ENCODE data around the gene PHF12.
"Not testable (repeated sequence)": the region's sequence is repeated elsewhere in the genome, so short reads cannot be mapped to it uniquely, and the experiment has no call there.

PHF12 gene

DNA sequence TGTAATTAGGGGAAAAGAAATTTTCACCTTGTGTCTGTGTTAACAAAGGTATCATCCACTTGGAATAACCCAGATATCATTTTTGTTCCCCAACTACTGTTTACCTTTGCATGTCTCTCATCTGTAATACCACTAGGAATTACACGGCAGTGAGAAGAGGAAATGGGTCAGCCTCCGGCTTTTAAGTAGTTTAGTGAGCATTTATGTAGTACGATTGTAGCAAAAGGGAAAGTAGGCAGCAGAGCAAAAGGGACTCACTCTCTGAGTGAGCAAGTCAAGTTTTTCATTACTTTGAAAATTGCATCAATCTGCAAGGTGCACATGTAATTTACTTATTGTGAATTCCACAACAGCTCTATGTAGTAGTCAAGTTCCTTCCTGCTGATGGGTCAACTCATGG, 11.2 kb downstream of the PHF12 start:
- Histone ChIP-seq H3K9ac (ENCODE audit: low read length) (no peak overlapping the region), H3K36me3 (ENCODE audit: control insufficient read depth, low read depth, low read length) (peaks cover 29% of the 10 kb centered on the region), H3K4me1 (ENCODE audit: control insufficient read depth, low read depth, low read length) (peaks cover 33% of the 10 kb centered on the region), H3K4me3 (ENCODE audit: low read length) (no peak overlapping the region), H3K27me3 (ENCODE audit: control insufficient read depth, insufficient read depth, low read length) (no peaks in the 10 kb centered on the region), H3K9me3 (ENCODE audit: control insufficient read depth, low read depth, low read length) (no peaks in the 10 kb centered on the region), H3K27ac (ENCODE audit: low read length) (no peak overlapping the region)

- Histone ChIP-seq H3K9ac (ENCODE audit: low read length) (no peak overlapping the region), H3K4me3 (ENCODE audit: low read length) (no peak overlapping the region), H3K36me3 (ENCODE audit: control insufficient read depth, low read depth, low read length) (peaks cover 22% of the 10 kb centered on the region), H3K9me3 (ENCODE audit: control insufficient read depth, low read depth, low read length) (no peaks in the 10 kb centered on the region), H3K27ac (ENCODE audit: low read length) (no peak overlapping the region), H3K27me3 (ENCODE audit: control insufficient read depth, insufficient read depth, low read length) (no peaks in the 10 kb centered on the region), H3K4me1 (ENCODE audit: control insufficient read depth, low read depth, low read length) (peaks cover 33% of the 10 kb centered on the region)
Measured at GRCh38 chr17:28938552-28938951, 12.8 kb downstream of the PHF12 start.

DNA sequence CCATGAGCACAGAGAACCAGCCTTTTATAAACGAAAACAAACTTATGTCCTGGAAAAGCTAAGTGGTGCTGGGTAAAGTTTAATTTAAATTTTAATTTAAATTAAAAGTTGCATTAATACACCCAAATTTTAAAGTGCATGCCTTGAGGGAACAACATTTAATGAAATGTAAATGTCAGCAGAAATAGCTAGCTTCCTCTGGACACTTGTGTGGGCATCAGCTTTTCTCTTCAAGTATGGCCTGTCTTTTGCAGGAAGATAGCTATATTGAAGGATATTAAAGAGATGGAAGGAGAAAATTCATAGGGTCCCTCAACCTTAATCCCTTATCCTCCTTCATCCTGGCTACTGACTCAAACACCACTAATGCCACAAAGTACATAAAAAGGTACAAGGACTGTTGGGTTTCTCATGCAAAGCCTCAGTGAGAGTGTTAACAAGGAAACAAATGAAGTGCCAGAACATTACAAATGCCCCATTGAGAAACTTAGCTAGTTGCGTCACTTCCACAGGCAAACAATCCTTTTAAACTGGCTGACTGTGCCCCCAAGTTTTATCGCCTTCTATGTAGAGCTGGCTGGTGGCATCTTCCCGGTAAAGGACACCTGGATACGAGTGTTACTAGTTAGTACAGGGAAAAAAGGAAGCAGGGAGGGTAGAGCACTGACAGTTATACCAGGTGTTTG, 14.1 kb downstream of the PHF12 start:
- Histone ChIP-seq H3K36me3 (ENCODE audit: control insufficient read depth, low read depth, low read length) (peaks cover 14% of the 10 kb centered on the region), H3K27me3 (ENCODE audit: control insufficient read depth, insufficient read depth, low read length) (no peaks in the 10 kb centered on the region), H3K4me3 (ENCODE audit: low read length) (no peak overlapping the region), H3K4me1 (ENCODE audit: control insufficient read depth, low read depth, low read length) (peaks cover 33% of the 10 kb centered on the region), H3K9me3 (ENCODE audit: control insufficient read depth, low read depth, low read length) (no peaks in the 10 kb centered on the region), H3K27ac (ENCODE audit: low read length) (no peak overlapping the region), H3K9ac (ENCODE audit: low read length) (no peak overlapping the region)

- no peak overlapping the region for H3K27ac ChIP-seq (ENCODE audit: low read length)
- no peak overlapping the region for H3K9ac ChIP-seq (ENCODE audit: low read length)
- H3K36me3 ChIP-seq (ENCODE audit: control insufficient read depth, low read depth, low read length) = peaks cover 12% of the 10 kb centered on the region
Measured at GRCh38 chr17:28935744-28936460, 15.4 kb downstream of the PHF12 start.

DNA sequence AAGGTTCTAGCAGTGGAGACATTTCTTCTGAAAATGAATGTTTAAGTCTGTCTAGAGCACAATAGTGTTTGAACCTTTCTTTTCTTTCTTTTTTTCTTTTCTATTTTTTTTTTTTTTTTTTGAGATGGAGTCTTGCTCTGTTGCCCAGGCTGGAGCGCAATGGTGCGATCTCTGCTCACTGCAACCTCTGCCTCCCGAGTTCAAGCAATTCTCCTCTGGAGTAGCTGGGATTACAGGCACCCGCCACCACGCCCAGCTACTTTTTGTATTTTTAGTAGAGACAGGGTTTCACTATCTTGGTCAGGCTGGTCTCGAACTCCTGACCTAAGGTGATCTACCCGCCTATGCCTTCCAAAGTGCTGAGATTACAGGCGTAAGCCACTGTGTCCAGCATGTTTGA, 16.8 kb downstream of the PHF12 start:
- Histone ChIP-seq H3K4me1 (ENCODE audit: control insufficient read depth, low read depth, low read length) (peaks cover 29% of the 10 kb centered on the region), H3K36me3 (ENCODE audit: control insufficient read depth, low read depth, low read length) (peaks cover 12% of the 10 kb centered on the region)
- not testable (repeated sequence) for H3K27ac ChIP-seq (ENCODE audit: low read length); H3K9ac ChIP-seq (ENCODE audit: low read length); H3K4me3 ChIP-seq (ENCODE audit: low read length); H3K9me3 ChIP-seq (ENCODE audit: control insufficient read depth, low read depth, low read length); H3K27me3 ChIP-seq (ENCODE audit: control insufficient read depth, insufficient read depth, low read length)

More at GRCh38 chr17:28935744-28936460, 15.4 kb downstream of the PHF12 start:
- Histone ChIP-seq H3K4me3 (ENCODE audit: low read length) (no peak overlapping the region), H3K27me3 (ENCODE audit: control insufficient read depth, insufficient read depth, low read length) (no peaks in the 10 kb centered on the region), H3K9me3 (ENCODE audit: control insufficient read depth, low read depth, low read length) (no peaks in the 10 kb centered on the region), H3K4me1 (ENCODE audit: control insufficient read depth, low read depth, low read length) (peaks cover 33% of the 10 kb centered on the region)

DNA sequence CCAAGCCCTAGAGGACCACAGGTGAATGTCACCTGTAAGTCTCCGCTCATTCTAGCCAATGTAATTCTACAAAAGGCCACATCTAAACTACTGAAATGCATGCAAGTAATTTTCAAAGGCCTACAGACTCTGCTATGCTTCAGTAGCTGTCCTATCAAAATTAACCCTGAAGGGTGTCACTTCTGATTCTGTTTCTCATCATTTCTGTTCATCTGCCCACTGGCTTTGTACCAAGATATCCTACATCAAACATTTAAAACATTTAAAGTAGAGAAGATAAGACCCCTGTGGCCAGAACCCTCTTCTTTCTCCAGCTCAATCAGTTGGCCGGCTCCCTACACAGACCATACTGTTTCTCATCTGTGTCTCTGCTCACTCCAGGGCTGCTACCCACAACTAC, 21.5 kb downstream of the PHF12 start:
- no peaks in the 10 kb centered on the region for H3K9me3 ChIP-seq (ENCODE audit: control insufficient read depth, low read depth, low read length)
- no peak overlapping the region for H3K4me3 ChIP-seq (ENCODE audit: low read length)
- peaks cover 18% of the 10 kb centered on the region for H3K36me3 ChIP-seq (ENCODE audit: control insufficient read depth, low read depth, low read length)
- no peaks in the 10 kb centered on the region for H3K4me1 ChIP-seq (ENCODE audit: control insufficient read depth, low read depth, low read length)
- no peak overlapping the region for H3K27ac ChIP-seq (ENCODE audit: low read length)
- no peaks in the 10 kb centered on the region for H3K27me3 ChIP-seq (ENCODE audit: control insufficient read depth, insufficient read depth, low read length)
- no peak overlapping the region for H3K9ac ChIP-seq (ENCODE audit: low read length)

- Histone ChIP-seq H3K9ac (ENCODE audit: low read length) (no peak overlapping the region), H3K27me3 (ENCODE audit: control insufficient read depth, insufficient read depth, low read length) (no peaks in the 10 kb centered on the region), H3K27ac (ENCODE audit: low read length) (no peak overlapping the region), H3K9me3 (ENCODE audit: control insufficient read depth, low read depth, low read length) (no peaks in the 10 kb centered on the region), H3K36me3 (ENCODE audit: control insufficient read depth, low read depth, low read length) (peaks cover 31% of the 10 kb centered on the region), H3K4me3 (ENCODE audit: low read length) (no peak overlapping the region), H3K4me1 (ENCODE audit: control insufficient read depth, low read depth, low read length) (no peaks in the 10 kb centered on the region)
Measured at GRCh38 chr17:28928061-28928460, 23.3 kb downstream of the PHF12 start.

DNA sequence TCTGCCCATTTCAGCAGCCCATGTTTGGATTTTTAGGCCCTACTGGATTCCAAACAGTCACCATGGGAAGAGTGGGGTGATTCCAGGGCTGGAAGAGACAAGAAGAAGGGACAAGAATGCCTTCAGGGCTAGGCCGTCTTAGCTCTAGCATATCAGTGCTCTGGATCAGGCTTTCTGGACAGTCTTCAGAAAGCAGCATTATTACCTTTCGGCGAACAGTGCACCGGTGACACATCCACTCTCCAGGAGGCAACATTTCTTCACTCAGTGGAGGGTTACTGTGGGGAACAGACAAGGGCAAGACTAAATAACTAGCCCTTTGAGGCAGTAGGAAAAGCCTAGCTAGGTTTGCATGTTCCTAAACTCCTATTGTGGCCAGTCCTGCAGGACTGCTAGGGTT, 24.5 kb downstream of the PHF12 start:
- Histone ChIP-seq H3K4me1 (ENCODE audit: control insufficient read depth, low read depth, low read length) (no peaks in the 10 kb centered on the region), H3K27ac (ENCODE audit: low read length) (no peak overlapping the region), H3K27me3 (ENCODE audit: control insufficient read depth, insufficient read depth, low read length) (no peaks in the 10 kb centered on the region), H3K4me3 (ENCODE audit: low read length) (no peak overlapping the region), H3K9me3 (ENCODE audit: control insufficient read depth, low read depth, low read length) (no peaks in the 10 kb centered on the region), H3K9ac (ENCODE audit: low read length) (no peak overlapping the region), H3K36me3 (ENCODE audit: control insufficient read depth, low read depth, low read length) (peaks cover 42% of the 10 kb centered on the region)

DNA sequence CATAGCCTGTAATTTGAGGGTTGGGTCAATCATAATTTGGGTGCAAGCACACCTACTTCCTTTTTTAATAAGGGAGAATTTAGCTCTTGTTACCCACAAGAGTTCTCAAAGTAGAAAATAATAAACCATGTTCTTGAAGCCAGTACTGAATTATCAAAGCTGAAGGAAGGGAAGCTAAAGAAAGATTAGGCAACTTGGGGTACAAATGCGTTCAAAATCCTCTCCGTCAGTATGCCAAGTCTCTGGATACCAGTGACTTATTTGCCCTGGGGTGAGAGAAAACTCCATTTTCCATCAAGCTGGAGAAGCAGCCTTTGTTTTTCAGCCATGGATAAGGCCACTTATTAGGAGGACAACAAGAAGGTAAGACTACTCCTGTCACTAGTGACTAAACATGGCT, 25.0 kb downstream of the PHF12 start:
- no peak overlapping the region for H3K27ac ChIP-seq (ENCODE audit: low read length)
- no peaks in the 10 kb centered on the region for H3K4me1 ChIP-seq (ENCODE audit: control insufficient read depth, low read depth, low read length)
- H3K9ac ChIP-seq (ENCODE audit: low read length) = no peak overlapping the region
- H3K27me3 ChIP-seq (ENCODE audit: control insufficient read depth, insufficient read depth, low read length) = no peaks in the 10 kb centered on the region
- peaks cover 46% of the 10 kb centered on the region for H3K36me3 ChIP-seq (ENCODE audit: control insufficient read depth, low read depth, low read length)
- H3K4me3 ChIP-seq (ENCODE audit: low read length) = no peak overlapping the region
- no peaks in the 10 kb centered on the region for H3K9me3 ChIP-seq (ENCODE audit: control insufficient read depth, low read depth, low read length)

DNA sequence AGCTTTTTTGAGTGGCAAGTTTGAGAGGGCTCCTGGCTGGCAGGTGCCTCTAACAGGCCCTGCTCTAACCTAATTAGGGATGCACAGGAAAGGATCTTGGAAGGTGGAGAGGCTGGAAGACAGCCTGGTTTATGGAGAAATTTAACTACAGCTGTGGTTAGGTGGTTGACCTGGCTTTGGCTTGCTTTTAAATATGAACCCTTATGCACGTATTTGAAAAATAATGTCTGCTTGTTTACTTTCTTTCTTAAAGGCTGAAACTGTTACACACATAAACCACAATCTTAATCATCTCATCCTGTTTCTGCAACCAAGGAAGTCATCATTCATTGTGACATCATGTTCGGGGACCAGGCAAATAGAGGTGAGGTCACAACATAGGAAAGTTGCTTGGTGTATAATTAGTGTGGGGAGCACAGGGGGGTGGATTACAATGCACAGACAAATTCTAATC, 25.4 kb downstream of the PHF12 start:
- H3K9ac ChIP-seq (ENCODE audit: low read length) = no peak overlapping the region
- no peak overlapping the region for H3K4me3 ChIP-seq (ENCODE audit: low read length)
- H3K4me1 ChIP-seq (ENCODE audit: control insufficient read depth, low read depth, low read length) = no peaks in the 10 kb centered on the region
- H3K9me3 ChIP-seq (ENCODE audit: control insufficient read depth, low read depth, low read length) = no peaks in the 10 kb centered on the region
- peaks cover 50% of the 10 kb centered on the region for H3K36me3 ChIP-seq (ENCODE audit: control insufficient read depth, low read depth, low read length)
- H3K27ac ChIP-seq (ENCODE audit: low read length) = no peak overlapping the region
- H3K27me3 ChIP-seq (ENCODE audit: control insufficient read depth, insufficient read depth, low read length) = no peaks in the 10 kb centered on the region

- H3K9me3 ChIP-seq (ENCODE audit: control insufficient read depth, low read depth, low read length) = no peaks in the 10 kb centered on the region
- H3K4me3 ChIP-seq (ENCODE audit: low read length) = no peak overlapping the region
- no peak overlapping the region for H3K9ac ChIP-seq (ENCODE audit: low read length)
- no peaks in the 10 kb centered on the region for H3K27me3 ChIP-seq (ENCODE audit: control insufficient read depth, insufficient read depth, low read length)
- H3K27ac ChIP-seq (ENCODE audit: low read length) = no peak overlapping the region
- H3K36me3 ChIP-seq (ENCODE audit: control insufficient read depth, low read depth, low read length) = peaks cover 87% of the 10 kb centered on the region
- H3K4me1 ChIP-seq (ENCODE audit: control insufficient read depth, low read depth, low read length) = no peaks in the 10 kb centered on the region
Measured at GRCh38 chr17:28920201-28920600, 31.1 kb downstream of the PHF12 start.

DNA sequence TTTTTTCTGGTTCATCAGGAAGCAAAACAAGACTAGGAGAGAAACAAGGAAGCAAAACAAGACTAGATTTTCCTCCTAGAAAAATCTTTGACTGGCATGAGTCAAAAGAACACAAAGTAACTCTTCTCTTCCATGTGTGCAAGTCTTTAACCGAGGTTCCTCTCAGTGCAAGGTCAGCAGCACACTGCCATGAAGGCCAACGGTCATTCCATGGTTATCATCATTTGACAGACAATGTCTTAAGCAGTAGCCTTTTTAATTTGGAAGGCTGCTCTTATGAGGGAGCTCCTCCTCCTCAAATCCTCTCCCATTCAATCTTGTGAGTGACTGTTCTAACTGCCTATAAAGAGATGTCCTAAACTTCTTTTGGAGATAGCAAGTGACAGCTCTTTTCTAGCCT, 33.0 kb downstream of the PHF12 start:
- Histone ChIP-seq H3K27ac (ENCODE audit: low read length) (no peak overlapping the region), H3K4me1 (ENCODE audit: control insufficient read depth, low read depth, low read length) (no peaks in the 10 kb centered on the region)

More for the DNA sequence above, 33.0 kb downstream of the PHF12 start:
- peaks cover 88% of the 10 kb centered on the region for H3K36me3 ChIP-seq (ENCODE audit: control insufficient read depth, low read depth, low read length)
- H3K9ac ChIP-seq (ENCODE audit: low read length) = no peak overlapping the region
- H3K4me3 ChIP-seq (ENCODE audit: low read length) = no peak overlapping the region
- H3K27me3 ChIP-seq (ENCODE audit: control insufficient read depth, insufficient read depth, low read length) = no peaks in the 10 kb centered on the region
- no peaks in the 10 kb centered on the region for H3K9me3 ChIP-seq (ENCODE audit: control insufficient read depth, low read depth, low read length)

Measured in iPS-18a (cell line).